IPS DF 4.7 (cell line): ENCODE results near the gene LDHD.
"Not testable (repeated sequence)": the region's sequence is repeated elsewhere in the genome, so short reads cannot be mapped to it uniquely, and the experiment has no call there.

ENCODE experiments used
- DNase-seq: peaks from one replicate; pipeline ENCODE4 v3.0.0-alpha.2; 2013; ENCODE audit warnings: low spot score; ENCODE audit errors: extremely low read depth

Gene LDHD

GRCh38 chr16:75116081-75116910, at the start of gene LDHD:
TSS of gene LDHD (minus strand) at chr16:75116780. CDS start at chr16:75116720, 60 bp downstream.
- no peak for DNase-seq

DNA sequence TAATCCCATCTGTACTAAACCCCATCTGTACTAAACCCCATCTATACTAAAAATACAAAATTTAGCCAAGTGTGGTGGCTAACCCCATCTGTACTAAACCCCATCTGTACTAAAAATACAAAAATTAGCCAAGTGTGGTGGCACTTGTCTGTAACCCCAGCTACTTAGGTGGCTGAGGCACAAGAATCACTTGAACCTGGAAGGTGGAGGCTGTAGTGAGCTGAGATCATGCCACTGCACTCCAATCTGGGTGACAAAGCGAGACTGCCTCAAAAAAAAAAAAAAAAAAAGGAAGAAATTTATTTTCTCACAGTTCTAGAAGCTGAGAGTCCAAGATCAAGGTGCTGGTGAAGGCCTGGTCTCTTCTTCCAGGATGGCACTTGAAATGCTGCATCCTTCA, 43.8 kb upstream of the LDHD start:
- no peak for DNase-seq

GRCh38 chr16:75152635-75153034, 36.1 kb upstream of the LDHD start:
- no peak for DNase-seq

DNA sequence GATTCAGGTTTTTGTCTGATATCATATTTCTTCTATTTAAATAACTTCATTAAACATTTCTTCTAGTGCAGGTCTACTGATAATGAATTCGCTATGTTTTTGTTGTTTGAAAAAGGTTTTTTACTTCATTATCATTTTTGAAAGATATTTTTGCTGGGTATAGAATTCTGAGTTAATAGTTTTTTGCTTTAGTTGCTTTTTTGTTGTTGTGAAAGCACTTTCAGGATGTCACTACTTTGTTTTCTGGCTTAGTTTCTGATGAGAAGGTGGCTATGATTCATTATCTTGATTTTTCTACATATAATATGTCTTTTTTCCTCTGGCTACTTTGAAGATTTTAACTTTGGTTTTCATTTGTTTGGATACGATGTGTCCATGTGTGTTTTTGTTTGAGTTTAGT, 35.2 kb upstream of the LDHD start:
- DNase-seq: no peak

DNA sequence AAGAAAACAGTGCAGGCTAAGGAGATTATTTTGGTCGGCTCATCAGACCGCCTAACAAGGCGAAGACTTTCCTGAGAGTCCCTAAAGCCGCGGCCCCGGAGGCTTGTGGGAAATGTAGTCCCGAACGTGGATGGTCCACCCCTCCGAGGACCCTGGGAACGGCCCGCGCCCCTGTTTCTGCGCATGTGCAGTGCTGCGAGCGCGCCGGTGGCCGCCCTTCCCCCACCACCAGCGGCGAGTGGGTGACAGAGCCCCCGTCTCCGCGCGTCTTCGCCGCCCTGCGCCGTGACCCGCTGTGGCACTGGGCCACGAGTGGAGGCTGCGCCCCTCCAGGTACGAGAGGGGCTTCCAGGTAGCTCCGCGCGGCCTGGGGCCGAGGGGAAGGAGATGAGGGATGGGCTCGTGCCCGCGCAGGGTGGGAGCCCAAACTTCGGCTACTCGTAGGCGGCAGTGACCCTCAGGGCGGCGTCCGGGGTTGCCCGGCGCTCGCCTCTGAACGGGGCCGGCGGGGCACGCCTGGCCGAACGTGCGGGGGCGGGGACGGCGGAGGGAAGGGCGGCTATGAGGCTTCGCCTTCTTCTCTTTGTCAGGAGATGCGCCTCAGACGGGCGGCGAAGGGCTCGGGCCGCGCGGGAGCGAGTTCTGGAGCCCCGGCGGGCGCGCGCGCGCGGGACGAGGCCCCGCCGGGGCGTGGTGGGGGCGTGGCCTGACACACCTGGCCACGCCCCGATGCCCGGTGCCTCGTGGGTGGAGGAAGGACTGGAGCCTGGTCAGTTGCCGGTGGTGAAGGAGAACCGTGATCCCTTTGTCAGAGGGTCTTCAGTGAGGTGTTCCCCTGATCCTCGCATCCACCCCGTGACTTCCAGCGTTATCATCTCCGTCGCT, 32.0 kb upstream of the LDHD start, which contains the start of gene ZFP1:
Gene ZFP1, plus strand, starts transcription at position 214 of the 885 bp plus-strand sequence. CDS start 4,428 bp downstream, outside the sequence.
- peak; percentile 66 for DNase-seq

DNA sequence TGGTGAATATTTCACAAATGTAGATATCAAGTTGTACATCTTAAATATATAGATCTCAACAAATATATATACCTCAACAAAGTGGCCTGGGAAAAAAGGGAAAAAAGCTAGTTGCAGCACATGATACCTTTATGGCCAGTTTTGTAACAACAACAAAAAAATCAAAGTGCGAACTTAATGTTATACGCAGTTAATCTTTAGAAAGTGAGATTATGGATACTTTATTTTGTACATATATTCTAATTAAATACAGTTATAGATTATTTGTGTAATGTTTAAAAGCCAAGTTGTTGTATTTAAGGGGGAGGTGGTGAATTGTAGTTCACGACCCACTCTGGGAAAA, 31.4 kb upstream of the LDHD start:
- no peak for DNase-seq

DNA sequence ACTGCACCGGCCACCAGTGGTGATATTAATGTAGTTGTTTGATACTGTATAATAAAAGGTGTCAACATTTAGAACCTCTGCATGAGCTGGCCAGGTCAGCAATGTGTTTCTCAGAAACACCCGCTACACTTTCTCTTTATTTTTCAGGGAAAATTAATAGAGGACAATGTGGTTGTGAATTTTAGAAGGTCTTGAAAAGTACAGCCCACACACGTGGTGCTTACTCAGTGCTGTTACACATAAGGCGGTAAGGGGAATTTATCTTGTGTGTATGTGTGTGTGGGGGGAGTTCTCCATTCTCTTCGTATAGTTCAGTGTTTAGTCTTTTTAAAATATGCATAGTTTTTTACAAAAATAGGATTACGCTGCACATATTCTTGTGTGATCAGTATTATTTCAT, 27.4 kb upstream of the LDHD start:
- no peak for DNase-seq

- DNase-seq: no peak
Measured at GRCh38 chr16:75139498-75139897, 22.9 kb upstream of the LDHD start.

DNA sequence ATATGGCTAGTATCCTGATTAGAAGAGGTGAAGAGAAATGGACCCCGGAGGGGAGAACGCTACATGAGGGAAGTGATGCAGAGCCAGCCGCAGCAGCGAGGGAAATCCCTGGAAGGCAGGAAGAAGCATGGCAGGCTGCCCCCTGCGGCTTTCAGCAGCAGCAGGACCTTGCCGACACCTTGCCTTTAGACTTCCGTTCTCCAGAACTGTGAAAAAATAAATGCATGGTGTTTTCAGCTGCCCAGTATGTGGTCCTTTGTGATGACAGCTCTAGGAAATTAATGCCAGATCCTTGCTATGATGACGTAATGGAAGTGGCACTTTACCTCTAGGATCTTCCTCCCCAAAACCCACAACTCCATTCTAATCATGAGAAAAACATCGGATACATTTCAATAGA, 22.1 kb upstream of the LDHD start:
- no peak for DNase-seq

DNA sequence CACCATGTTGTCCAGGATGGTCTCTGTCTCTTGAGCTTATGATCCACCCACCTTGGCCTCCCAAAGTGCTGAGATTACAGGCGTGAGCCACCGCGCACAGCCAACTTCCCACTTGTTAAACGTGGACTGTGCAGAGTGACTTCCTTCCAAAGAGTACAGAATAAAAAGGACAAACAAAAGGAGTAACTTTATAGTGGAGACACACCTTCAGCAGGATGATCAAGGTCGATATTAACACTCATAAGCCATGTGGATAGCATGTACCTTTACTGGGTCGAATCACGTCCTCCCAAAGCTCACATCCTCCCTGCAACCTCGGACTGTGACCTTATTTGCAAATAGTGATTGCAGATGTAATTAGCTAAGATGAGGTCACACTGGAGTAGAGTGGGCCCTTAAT, 21.7 kb upstream of the LDHD start:
- DNase-seq: no peak

DNA sequence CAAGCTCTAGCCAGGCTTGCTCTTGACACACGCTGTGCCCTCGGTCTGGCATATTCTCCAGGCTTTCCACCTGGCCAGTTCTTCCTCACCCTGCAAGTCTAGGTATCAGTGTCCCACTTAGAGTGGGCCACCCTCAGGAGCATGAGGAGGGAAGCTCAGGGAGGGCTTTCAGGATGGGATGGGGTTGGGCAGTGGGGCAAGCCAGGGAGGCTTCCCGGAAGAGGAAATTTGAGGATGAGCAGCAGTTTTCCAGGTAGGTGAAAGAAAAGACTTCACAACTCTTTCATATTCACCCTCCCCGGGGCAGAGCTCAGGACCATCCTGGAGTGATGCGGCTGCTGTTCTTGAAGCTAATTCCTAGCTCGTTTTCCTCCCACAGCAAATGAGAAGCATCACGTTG, 14.5 kb upstream of the LDHD start:
- no peak for DNase-seq

GRCh38 chr16:75130150-75130771, 13.7 kb upstream of the LDHD start:
- DNase-seq: no peak

- not testable (repeated sequence) for DNase-seq
Measured at GRCh38 chr16:75129421-75130149, 13.0 kb upstream of the LDHD start.

- no peak for DNase-seq
Measured at GRCh38 chr16:75127713-75128415, 11.3 kb upstream of the LDHD start.

- no peak for DNase-seq
Measured at GRCh38 chr16:75122609-75123008, 6.0 kb upstream of the LDHD start.

DNA sequence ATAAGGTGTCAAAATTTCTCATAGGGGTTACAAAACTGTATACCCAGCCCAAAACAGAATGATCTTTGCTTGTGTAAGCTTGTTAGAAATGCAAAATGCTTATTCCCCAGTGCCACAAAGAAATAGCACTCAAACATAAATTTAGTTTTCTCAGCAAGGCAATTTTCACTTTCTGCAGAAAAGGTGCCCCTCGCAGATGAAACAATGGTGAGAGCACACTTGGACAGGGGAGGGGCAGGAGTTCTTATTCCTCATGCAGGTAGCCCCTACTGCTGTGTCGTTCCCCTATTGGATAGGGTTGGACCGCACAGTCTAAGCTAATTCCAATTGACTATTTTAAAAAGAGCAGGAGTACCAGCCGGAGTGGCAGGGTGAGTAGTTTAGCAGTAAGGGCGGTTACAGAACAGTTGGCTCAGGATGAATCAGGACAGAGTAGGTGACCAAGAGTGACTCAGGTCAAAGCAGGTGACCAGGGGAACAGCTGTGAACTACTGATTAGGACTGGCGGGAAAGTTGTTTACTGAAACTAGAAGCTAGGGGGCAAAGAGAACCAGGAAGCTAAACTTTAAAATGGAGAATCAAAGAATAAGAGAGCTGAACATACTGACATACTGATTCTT, 5.5 kb upstream of the LDHD start:
- no peak for DNase-seq

DNA sequence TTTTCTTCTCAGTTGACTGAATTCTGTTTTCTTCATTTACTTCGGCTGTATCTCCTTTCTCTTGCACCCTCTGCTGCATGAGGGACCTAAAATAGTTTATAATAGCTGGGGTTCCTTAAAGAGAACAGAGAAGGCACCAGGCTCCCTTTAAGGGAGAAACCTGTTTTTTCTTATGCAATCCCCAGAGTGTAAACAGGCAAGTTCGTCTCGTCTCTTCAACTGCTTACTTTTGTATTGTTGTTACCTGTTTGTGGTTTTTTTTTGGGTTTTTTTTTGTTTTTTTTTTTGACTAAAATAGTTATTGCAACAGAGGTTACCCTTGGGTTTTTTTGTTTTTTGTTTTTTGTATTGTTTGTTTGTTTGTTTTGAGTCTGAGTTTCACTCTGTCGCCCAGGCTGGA, 3.7 kb upstream of the LDHD start:
- no peak for DNase-seq

GRCh38 chr16:75118943-75119539, 2.5 kb upstream of the LDHD start:
- DNase-seq: no peak

GRCh38 chr16:75116911-75117245, 298 bp upstream of the LDHD start:
- no peak for DNase-seq
